ENCODE measurements around the gene IGFN1. TPM values are rescaled to one million over a fixed set of nuclear protein-coding genes. Genes with fewer than 3 reads are reported as not detected.

IGFN1 gene
- total and polyA plus RNA-seq, 2 of the 4 experiments (the other 2 are of a cell fraction) = 0.05 TPM; not detected in 1

- dilution Hi-C loops (cut with HindIII; ENCODE audit: low sequenced_read_pairs, unreplicated experiment) = no loop called here
- Histone ChIP-seq H3K27me3 (ENCODE audit: control insufficient read depth, insufficient read depth, low read length) (peaks cover 25% of the 10 kb centered on the region), H3K4ac (ENCODE audit: low read depth, low read length) (no peak overlapping the region), H3K4me3 (ENCODE audit: insufficient read depth, low read depth, low read length) (no peak overlapping the region), H4K5ac (ENCODE audit: low read depth, low read length) (no peak overlapping the region), H2AK9ac (replicated peaks; ENCODE audit: low read depth, low read length, poor library complexity) (no peak overlapping the region), H3K4me2 (ENCODE audit: low read depth, low read length) (no peak overlapping the region), H2BK120ac (ENCODE audit: low read depth, low read length) (no peak overlapping the region), H3K18ac (ENCODE audit: low read depth, low read length) (no peak overlapping the region), H3K4me1 (ENCODE audit: control insufficient read depth, insufficient read depth, low read length) (no peaks in the 10 kb centered on the region), H2AFZ (replicated peaks; ENCODE audit: low read length, poor library complexity) (no peak overlapping the region), H3K9me1 (ENCODE audit: insufficient read depth, low read length) (no peaks in the 10 kb centered on the region), H2BK5ac (ENCODE audit: low read depth, low read length, poor library complexity, severe bottlenecking) (no peak overlapping the region), H3K79me1 (ENCODE audit: low read depth in 1 of 2, low read length in 2 of 2) (no peaks in the 10 kb centered on the region), H2AK5ac (ENCODE audit: low read depth, low read length) (no peak overlapping the region), H4K8ac (ENCODE audit: low read depth in 2 of 2, low read length in 2 of 2) (no peak overlapping the region), H3K9ac (ENCODE audit: low read depth, low read length) (no peak overlapping the region), H2BK15ac (ENCODE audit: low read depth, low read length) (no peak overlapping the region), H3K23ac (ENCODE audit: low read depth, low read length) (no peak overlapping the region), H3K56ac (ENCODE audit: extremely low read depth, insufficient read depth, low read length) (no peak overlapping the region), H4K20me1 (ENCODE audit: insufficient read depth, low read length) (no peaks in the 10 kb centered on the region), H3K9me3 (ENCODE audit: control insufficient read depth, insufficient read depth, low read length) (peaks cover 3% of the 10 kb centered on the region; the same call in 1 of the 2 replicates), H2BK20ac (ENCODE audit: low read depth, low read length) (no peak overlapping the region), H3K27ac (ENCODE audit: insufficient read depth, low read length) (no peak overlapping the region), H3K36me3 (ENCODE audit: control insufficient read depth, insufficient read depth, low read length) (no peaks in the 10 kb centered on the region), H4K91ac (ENCODE audit: insufficient read depth, low read depth, low read length) (no peak overlapping the region), H3K14ac (replicated peaks; ENCODE audit: low read depth, low read length) (no peak overlapping the region)
- in situ Hi-C loops (cut with MboI; ENCODE audit: low sequenced_read_pairs) = no loop called here
- CTCF ChIA-PET = no interaction called here
- no CpG with 5 or more reads among the region's 1 CpG for WGBS, 2 experiments (ENCODE audit: extremely low coverage in 2 of 2, insufficient read length in 1 of 2)
- POLR2A ChIA-PET (ENCODE audit: unreplicated experiment) = no interaction called here
- TF ChIP-seq ELK1 (IDR thresholded peaks at IDR 0.05; ENCODE audit: borderline replicate concordance, low read depth, low read length) (no peak), MAFK (IDR thresholded peaks at IDR 0.05; ENCODE audit: low read depth, low read length) (no peak)
- ATAC-seq (ENCODE audit: low read depth) (no peak), DNase-seq (no peak)
- intact Hi-C loops (cut with micrococcal nuclease) = no loop called here
- BruUV-seq (replicated peaks) = no TSS peak
Observed at GRCh38 chr1:201245082-201245481, 54.5 kb downstream of the IGFN1 start.
